Mammary microvascular endothelial cell (primary cell): ENCODE measurements around the gene CREB3L4. TPM values are rescaled to one million over a fixed set of nuclear protein-coding genes. Genes with fewer than 3 reads are reported as not detected.

Source experiments
- total RNA-seq: library from RNA; depleted of rRNA; stranded (reverse); fragments of >200 nt; gene quantifications from 2 replicates; pipeline ENCODE4 v1.2.3, GENCODE V29; 2015

Gene CREB3L4
- total RNA-seq: 6.3 and 9.0 TPM in 2 replicates

DNA sequence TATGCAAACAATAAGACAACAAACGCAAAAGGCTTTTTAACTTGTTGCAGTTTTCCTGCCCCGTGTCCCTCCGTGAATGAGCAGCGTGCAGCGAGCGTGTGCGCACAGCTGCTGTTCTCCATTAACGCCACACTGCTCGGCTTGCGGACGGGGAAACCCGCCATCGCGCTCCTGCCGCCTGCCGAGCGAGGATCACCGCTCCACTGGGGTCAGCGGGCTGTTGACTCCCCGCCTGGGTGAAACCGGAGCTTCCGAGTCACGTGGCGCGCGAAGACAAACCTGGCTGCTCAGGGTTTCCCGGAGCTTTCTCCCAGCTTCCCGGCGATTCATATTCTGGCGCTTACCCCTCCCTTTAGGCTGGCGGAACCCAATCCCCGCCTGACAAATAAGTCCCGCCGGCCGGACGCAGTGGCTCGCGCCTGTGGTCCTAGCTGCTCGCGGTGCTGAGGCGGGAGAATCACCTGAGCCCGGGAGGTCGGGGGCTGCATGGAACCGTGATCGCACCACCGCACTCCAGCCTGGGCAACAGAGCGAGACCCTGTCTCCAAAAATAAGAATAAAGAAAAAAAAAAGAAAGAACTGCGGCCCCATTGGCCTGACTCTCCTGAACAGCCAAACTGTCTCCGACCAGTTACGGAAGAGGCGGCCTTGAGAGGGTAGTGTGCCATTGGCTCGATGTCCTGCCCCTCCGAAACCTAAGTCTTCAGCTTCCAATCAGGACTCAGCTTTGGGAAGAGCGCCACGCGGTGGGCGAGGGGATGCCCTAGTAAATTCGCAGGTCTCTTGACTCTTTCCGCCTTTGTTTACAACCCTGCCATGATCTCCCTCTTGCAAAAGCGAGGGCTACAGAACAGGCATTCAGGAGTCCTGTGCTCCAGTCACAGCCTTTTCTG is at the start of gene CREB3L4:
Gene CREB3L4, plus strand, starts transcription at position 796 of the 893 bp plus-strand sequence. CDS start 624 bp downstream, outside the sequence.

DNA sequence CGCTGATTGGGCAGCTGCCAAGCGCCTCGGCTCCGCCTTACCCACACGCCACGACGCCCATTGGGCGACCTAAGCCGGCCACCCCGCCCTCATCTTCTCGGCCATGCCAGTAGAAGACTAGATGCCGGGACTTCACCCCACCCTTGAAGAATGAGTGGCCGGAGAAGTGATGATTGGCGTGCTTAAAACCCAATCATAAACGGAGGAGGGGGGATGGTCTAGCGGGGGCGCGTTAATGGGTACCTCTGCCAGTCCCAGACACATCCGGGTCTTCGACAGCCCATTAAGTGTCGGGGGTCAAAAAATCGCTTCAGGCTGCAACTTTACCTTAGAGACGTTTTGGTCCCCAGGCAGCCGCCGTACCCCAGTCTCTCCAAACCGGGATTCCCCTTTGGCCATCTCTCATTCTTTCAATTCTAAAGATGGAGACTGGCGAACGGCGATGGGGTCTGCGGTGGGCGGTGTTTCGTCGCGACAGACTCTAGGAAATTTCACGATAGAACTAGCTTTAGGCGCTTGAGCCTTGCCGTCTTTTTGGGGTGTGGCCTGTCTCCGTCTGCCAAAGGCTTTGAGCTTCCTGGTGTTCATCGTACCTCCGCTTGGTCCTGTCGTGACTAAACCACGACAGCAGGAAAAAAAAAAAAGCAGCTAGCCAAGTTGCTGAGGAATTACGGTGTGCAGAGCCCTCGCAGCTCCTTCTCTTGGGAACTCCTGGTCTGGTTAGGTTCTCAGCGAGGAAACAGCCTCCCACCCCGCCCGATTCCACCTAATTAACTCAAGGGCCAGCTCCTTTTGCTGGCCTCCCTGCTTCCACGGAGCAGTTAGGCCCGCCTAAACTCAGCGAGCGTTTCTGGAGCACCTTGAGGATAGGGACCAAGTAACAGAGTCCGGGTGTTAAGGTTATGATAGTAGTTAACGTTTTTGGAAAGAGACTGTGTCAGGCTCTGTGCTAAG is 44.5 kb upstream of the CREB3L4 start, which contains the start of gene GATAD2B:
Gene GATAD2B, minus strand, starts transcription at position 1 of the 954 bp plus-strand sequence. CDS start 94,625 bp downstream, outside the sequence.

DNA sequence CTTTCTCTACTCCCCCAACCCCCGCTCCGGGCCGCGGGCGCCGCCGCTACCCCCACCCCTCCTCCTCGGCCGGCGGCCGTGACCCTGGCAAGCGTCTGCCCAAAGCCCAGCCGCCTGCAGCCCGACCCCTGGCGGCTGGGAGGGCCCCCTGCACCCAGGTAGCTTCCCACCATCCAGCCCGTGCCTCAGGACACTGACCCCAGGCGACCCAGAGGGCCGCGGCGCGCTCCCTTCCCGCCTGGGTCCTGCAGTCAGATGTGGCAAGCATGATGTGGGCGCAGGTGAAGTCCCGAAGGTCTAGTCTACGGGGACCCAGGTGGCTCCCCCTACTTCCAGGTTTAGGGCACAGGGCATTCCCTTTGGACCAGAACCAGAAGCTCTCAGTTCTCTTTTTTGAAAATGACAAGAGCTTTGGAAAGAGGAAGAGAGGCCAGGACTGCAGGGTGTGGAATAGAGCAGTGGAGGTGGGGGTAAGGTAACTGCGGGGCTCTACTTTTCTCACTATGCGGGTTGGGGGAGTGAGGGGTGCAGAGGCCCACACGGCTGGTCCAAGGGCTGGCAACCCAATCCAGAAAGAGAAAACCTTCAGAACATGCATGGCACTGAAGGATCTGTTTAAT is 21.0 kb upstream of the CREB3L4 start, which contains the start of gene DENND4B:
Gene DENND4B, minus strand, starts transcription at position 97 of the 620 bp plus-strand sequence. CDS start 2,344 bp downstream, outside the sequence.

GRCh38 chr1:153958111-153958960 is 9.4 kb upstream of the CREB3L4 start, which contains the start of gene CRTC2:
CRTC2 (minus strand) TSS chr1:153958612; CDS start chr1:153958497, 115 bp downstream.

DNA sequence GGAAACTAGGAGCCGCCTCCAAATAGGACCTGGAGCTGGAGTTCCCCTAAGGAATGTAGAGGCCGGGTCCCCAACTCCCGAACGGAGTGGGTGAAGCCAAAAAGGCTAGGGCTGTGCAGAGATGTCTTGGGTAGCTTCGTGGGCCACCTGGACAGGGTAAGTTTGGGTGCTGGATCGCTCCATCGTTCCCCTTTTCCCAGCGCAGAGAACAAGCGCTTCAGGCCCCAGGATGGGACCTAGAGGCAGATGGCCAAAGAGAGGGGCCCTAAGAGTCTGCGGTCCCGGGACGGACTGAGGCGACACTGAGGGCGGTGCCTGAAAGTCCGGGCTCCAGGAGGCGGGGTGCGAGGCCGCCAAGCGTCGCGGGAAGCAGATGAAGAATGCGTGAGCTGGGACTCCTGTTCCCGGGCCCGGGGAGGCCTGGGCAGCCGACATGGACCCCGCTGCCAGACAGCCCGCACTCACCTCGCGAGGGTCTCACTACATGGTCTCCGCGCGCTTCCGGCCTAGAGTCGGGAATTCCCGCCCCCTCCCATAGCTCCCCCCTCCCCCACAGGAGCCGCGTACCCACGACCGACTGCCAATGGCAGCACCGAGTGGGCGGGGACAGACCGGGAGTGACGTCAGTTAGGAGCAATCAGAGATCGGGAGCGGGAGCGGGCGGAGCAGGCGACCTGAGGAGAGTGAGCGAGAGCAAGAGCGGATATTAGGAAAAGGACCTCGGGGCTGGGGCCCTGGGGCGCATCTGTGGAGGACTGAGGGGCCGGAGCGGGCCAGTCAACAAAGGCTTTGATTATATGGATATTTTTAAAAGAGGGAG is 4.5 kb upstream of the CREB3L4 start, which contains the start of gene SLC39A1:
Gene SLC39A1, minus strand, starts transcription at position 508 of the 820 bp plus-strand sequence. CDS start 822 bp downstream, outside the sequence.

GRCh38 chr1:153977250-153978240 is 9.8 kb downstream of the CREB3L4 start, which contains the start of gene JTB:
JTB (minus strand) TSS chr1:153977674; CDS start chr1:153977252, 422 bp downstream.

GRCh38 chr1:153985941-153986761 is 18.4 kb downstream of the CREB3L4 start, which contains the start of gene RAB13:
RAB13 (minus strand) TSS chr1:153986339; CDS start chr1:153986236, 103 bp downstream.

GRCh38 chr1:153990468-153991150 is 22.9 kb downstream of the CREB3L4 start, which contains the start of gene RPS27:
RPS27 (plus strand) TSS chr1:153990762; CDS start chr1:153990797, 35 bp downstream.

Other genes starting within 250 kb of the CREB3L4 start
- 17.8 and 23.6 TPM in 2 replicates for gene INTS3, start 239.9 kb upstream of the CREB3L4 start, total RNA-seq
- gene SLC27A3, start 192.5 kb upstream of the CREB3L4 start, total RNA-seq: 15.5 and 18.5 TPM in 2 replicates
- gene GATAD2B, start 44.9 kb upstream of the CREB3L4 start, total RNA-seq: 6.9 and 8.9 TPM in 2 replicates
- gene DENND4B, start 21.2 kb upstream of the CREB3L4 start, total RNA-seq: 16.9 and 23.9 TPM in 2 replicates
- gene CRTC2, start 9.3 kb upstream of the CREB3L4 start, total RNA-seq: 9.1 and 11.6 TPM in 2 replicates
- 94.3 and 101 TPM in 2 replicates for gene SLC39A1, start 4.4 kb upstream of the CREB3L4 start, total RNA-seq
- 223 and 236 TPM in 2 replicates for gene JTB, start 9.8 kb downstream of the CREB3L4 start, total RNA-seq
- gene RAB13, start 18.4 kb downstream of the CREB3L4 start, total RNA-seq: 38.6 and 39.7 TPM in 2 replicates
- 1,749 and 2,452 TPM in 2 replicates for gene RPS27, start 22.9 kb downstream of the CREB3L4 start, total RNA-seq
- 0.07 TPM in 1 of 2 replicates, not detected in the other for gene NUP210L, start 187.2 kb downstream of the CREB3L4 start, total RNA-seq
- gene TPM3, start 224.2 kb downstream of the CREB3L4 start, total RNA-seq: 1,041 and 1,134 TPM in 2 replicates
- gene CFAP141, start 238.4 kb downstream of the CREB3L4 start, total RNA-seq: not detected in 2 replicates